ENCODE measurements around the gene RAD51B. TPM values are rescaled to one million over a fixed set of nuclear protein-coding genes. Genes with fewer than 3 reads are reported as not detected.
A peak's percentile ranks its signal among the peaks of the same experiment; 100 is the strongest.
"Not testable (repeated sequence)": the region's sequence is repeated elsewhere in the genome, so short reads cannot be mapped to it uniquely, and the experiment has no call there.

The RAD51B gene
- total RNA-seq, 1 donor from 2014 or later, result 17.0 TPM

- DNase-seq (ENCODE audit: low read depth), result no peak
Measured at GRCh38 chr14:67949771-67950170, 130.2 kb downstream of the RAD51B start.

DNA sequence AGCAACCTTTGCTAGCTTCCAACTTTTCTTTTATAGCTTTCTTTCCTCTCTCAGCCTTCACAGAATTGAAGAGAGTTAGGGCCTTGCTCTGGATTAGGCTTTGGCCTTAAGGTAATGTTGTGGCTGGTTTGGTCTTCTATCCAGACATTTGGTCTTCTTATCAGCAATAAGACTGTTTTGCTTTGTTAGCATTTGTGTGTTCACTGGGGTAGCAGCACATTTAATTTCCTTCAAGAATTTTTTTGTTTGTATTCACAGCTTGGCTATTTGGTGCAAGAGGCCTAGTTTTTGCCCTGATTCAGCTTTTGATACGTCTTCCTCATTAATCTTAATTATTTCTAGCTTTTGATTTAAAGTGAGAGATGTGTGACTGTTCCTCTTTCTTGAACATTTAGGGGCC is 130.8 kb downstream of the RAD51B start:
- no peak for DNase-seq (ENCODE audit: low read depth)

- DNase-seq (ENCODE audit: low read depth), result no peak
Measured at GRCh38 chr14:67951529-67952135, 132.1 kb downstream of the RAD51B start.

DNA sequence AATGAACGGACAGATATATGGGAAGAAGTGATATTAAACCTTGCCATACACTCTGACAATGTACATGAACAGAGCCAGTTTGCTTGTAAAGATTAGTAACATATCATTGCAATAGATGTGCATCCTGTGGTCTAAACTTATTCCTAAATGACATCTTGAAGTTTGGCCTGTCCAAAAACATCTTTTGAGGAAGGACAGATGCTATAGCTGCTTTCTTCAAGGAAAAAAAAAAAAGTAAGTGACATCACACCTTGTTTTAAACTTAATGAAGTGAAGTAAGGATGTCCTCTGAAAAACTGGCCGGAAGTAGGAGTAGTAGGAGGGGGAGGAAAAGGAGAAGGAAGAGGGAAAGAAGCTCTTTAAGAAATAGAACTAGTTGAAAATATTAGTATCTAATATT is 132.8 kb downstream of the RAD51B start:
- DNase-seq (ENCODE audit: low read depth), result no peak

DNA sequence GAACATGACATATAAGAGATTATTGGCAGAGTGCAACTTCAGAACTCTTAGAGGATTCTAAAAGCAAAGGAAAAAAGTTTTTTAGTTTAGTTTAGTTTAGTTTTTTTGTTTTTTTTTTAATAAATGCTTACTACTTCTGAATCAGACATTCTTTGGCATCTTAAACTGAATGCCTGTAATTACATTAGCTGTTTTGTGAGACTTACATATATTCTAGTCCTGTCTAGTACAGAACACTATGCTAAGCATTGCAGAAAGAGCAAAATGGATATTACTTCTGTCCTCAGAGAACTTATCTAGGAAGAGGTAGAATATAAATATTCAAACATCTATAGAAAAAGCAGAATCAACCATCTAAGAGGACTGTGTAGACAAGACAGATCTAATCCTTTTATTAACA is 133.2 kb downstream of the RAD51B start:
- no peak for DNase-seq (ENCODE audit: low read depth)

- no peak for DNase-seq (ENCODE audit: low read depth)
Measured at GRCh38 chr14:67955261-67955660, 135.7 kb downstream of the RAD51B start.

- no peak for DNase-seq (ENCODE audit: low read depth)
Measured at GRCh38 chr14:67957946-67958345, 138.4 kb downstream of the RAD51B start.

DNA sequence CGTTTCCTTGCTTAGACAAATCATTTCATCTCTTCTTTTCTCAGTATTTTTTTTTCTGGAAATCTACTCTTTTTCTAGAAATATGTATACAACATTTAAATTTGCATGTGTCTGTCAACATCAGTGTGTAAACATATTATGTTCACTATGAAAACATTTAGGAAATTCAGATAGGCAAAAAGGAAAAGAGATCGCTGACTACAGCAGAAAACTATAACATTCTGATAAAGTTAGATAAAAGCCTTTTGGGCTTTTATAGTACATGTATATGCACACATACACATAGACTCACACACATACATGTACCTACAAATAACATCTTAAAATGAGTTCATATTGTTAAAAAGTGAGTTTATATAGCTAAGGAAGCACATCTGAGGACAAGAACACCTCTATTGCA is 142.1 kb downstream of the RAD51B start:
- no peak for DNase-seq (ENCODE audit: low read depth)

GRCh38 chr14:67962215-67962644 is 142.7 kb downstream of the RAD51B start:
- no peak for DNase-seq (ENCODE audit: low read depth)

GRCh38 chr14:67963545-67963944 is 144.0 kb downstream of the RAD51B start:
- DNase-seq (ENCODE audit: low read depth), result no peak

GRCh38 chr14:67963960-67964812 is 144.6 kb downstream of the RAD51B start:
- peak; percentile 56 for DNase-seq (ENCODE audit: low read depth)

DNA sequence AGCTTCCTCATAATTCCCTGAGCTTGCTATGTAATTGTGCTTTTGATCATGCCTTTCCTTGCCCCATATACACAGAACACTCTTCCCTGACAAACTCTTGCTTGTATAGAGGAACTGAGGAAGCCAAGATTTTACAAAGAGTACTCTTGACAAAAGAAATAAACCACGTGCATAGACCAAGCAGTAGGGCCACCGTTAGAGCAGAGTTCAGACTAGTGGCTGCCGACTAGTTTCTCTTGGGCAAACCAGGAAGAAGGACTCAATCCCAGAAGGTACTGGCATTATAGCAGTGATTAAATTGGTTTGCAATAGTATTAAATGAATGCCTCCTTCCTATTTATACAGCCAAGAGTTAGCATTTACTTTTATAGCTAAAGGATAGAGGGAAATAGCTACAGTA is 146.1 kb downstream of the RAD51B start:
- no peak for DNase-seq (ENCODE audit: low read depth)

GRCh38 chr14:67967206-67967605 is 147.6 kb downstream of the RAD51B start:
- no peak for DNase-seq (ENCODE audit: low read depth)

DNA sequence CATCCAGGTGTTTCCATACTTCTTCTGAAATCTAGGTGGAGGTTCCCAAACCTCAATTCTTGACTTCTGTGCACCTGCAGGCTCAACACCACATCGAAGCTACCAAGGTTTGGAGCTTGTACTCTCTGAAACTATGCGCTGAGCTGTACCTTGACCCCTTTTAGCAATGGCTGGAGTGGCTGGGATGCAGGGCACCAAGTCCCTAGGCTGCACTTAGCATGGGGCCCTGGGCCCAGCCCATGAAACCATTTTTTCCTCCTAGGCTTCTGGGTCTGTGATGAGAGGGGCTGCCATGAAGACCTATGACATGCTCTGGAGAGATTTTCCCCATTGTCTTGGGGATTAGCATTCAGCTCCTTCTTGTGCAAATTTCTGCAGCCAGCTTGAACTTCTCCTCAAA is 148.4 kb downstream of the RAD51B start:
- DNase-seq (ENCODE audit: low read depth), result not testable (repeated sequence)

DNA sequence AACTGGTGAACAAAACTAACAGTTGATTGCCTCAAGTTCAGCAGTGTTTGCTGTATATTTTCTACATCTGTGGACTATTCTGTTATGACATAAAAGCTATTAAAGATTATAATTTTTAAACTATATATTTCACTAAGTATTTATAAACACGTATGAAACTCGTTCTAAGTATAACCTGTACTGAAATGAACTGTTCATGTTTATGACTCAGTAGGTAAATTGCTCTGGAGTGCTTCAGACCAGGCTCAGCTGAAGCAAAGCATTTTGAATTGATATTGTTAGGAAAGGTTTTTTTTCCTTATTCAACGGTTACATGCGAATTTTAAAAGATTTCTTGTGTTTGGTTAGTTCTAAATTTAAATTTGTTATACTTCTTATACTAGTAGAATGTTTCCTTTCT is 151.3 kb downstream of the RAD51B start:
- no peak for DNase-seq (ENCODE audit: low read depth)

GRCh38 chr14:67971627-67972625 is 152.3 kb downstream of the RAD51B start:
- peak; percentile 32 for DNase-seq (ENCODE audit: low read depth)

DNA sequence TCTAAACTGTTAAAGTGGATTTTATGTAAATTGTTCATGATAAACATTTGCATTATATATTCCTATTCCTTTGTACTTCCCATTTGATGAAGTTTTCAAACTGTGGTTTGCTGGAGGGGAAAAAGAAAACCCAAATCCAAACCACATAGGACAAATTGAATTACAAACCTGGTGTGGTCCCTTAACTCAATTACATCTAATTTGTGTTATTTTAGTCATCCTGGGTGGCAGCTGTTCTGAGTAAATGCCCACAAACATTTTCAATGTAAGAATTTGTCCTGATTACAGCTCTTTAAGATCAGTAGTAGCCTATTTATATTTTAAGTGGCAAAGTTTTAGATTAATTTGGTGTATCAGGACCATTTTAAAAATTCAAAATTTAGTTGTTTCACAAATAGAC is 153.9 kb downstream of the RAD51B start:
- no peak for DNase-seq (ENCODE audit: low read depth)

DNA sequence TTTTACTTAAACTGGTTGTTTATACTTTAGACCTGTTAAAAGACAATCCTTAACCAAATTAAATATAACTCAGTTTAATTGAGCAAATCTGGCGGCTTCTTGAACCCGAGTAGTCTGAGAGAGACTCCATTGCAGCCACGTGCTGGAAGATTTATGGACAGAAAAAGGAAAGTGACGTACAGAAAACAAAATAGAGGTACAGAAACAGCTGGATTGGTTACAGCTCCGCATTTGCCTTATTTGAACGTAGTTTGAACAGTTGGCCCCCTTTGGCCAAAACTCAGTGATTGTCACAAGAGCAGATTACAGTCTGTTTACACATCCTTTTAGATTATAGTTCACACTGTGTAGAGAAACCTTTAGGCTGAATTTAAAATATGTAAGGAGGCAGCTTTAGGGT is 155.9 kb downstream of the RAD51B start:
- DNase-seq (ENCODE audit: low read depth), result no peak

GRCh38 chr14:67977434-67978034 is 158.0 kb downstream of the RAD51B start:
- peak; percentile 12 for DNase-seq (ENCODE audit: low read depth)

DNA sequence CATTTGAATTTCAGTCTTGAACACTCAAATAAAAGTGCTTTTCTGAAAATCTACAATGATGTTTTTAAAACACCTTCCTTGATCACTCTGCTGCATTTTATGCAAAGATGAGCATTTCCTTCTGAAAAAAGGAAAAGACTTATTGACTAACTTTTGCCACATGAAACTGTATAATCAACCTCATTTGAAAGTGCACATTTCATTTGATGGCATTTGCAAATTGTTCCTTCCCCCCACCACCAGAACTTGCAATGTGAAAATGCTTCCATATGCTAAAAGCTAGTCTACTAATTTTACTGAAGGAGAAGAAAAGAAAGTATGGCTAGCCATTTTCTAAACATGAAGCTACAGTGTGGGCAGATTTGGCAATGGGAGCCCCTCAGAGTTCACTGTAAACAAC is 159.2 kb downstream of the RAD51B start:
- no peak for DNase-seq (ENCODE audit: low read depth)

DNA sequence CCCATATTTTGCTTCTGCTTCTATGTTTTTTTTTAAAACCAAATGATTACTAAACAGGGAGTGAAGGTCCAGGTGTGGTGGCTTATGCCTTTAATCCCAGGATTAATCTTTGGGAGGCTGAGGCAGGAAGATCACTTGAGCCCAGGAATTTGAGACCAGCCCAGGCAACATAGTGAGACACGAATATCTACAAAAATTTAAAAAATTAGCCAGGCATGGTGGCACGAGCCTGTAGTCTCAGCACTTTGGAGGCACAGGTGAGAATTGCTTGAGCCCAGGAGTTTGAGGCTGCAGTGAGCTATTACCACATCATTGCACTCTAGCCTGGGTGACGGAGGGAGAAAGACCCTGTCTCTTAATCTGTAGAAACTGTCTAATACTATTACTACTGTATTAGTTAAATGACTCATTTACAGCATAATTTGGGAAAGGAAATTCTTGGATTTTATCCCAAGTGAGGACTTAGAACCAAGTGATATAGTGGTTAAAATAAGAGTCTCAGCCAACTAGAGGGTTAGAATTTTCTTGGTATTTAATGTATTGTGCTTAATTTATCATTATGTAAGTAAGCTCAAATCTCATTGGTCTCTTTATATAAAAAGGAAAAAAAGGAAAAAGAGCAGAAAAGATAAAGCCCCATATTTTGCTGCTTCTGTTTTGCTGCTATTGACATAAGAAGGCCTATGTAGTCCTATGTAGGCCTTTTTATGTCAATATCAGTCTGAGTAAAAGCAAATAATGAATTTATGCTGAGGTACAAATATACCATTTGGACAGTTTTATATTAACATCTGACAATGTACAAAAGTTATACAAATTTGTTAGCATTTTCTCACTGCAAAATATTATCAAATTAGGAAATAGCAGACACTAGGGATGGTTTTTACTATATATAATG is 163.4 kb downstream of the RAD51B start:
- no peak for DNase-seq (ENCODE audit: low read depth)
